Panc1 (cell line): ENCODE data around the gene ZFP62. TPM values are rescaled to one million over a fixed set of nuclear protein-coding genes. Genes with fewer than 3 reads are reported as not detected.
"Not testable (repeated sequence)": the region's sequence is repeated elsewhere in the genome, so short reads cannot be mapped to it uniquely, and the experiment has no call there.

Experiments
- ATAC-seq: fragments of 200-7000 bp; cut with Tn5 transposase; 2 replicates; pipeline ENCODE4 v1.9.1; 2020; ENCODE audit warnings: mild to moderate bottlenecking, moderate library complexity
- BruUV-seq: library from RNA; stranded (reverse); fragments of 400-500 nt; replicated peaks from 2 replicates; lab custom pipeline; 2021; lab: Mats Ljungman, UMichigan
- CTCF ChIA-PET: fragments of 300-600 bp; sonication (Branson Sonifier 250); formaldehyde crosslinking; loops from one replicate; lab custom pipeline; 2022; ENCODE audit warnings: antibody characterized with exemption; lab: Charles Lee
- POLR2A ChIA-PET: fragments of 300-600 bp; sonication (Branson Sonifier 250); formaldehyde crosslinking; loops from one replicate; lab custom pipeline; 2022; ENCODE audit warnings: antibody characterized with exemption; lab: Charles Lee
- DNase-seq: peaks from one replicate; pipeline ENCODE4 v3.0.0-alpha.2; 2010; ENCODE audit warnings: low read depth, low spot score
- H3K27ac ChIP-seq: 2 replicates; pipeline ENCODE4 v1.5.1; 2011; ENCODE audit warnings: mild to moderate bottlenecking, low read length, inconsistent platforms
- H3K27me3 ChIP-seq: fragments of 200-500 bp; sonication (Bioruptor generic); 2 replicates; pipeline ENCODE4 v1.6.0; 2014; ENCODE audit warnings: low read length, inconsistent platforms; ENCODE audit not compliant: control insufficient read depth, insufficient read depth
- H3K36me3 ChIP-seq: fragments of 200-500 bp; sonication (Bioruptor generic); 2 replicates; pipeline ENCODE4 v1.5.1; 2014; ENCODE audit warnings: inconsistent platforms, mild to moderate bottlenecking, low read length, moderate library complexity; ENCODE audit not compliant: control insufficient read depth, insufficient read depth
- H3K4me1 ChIP-seq: 2 replicates; pipeline ENCODE4 v1.5.1; 2011; ENCODE audit warnings: inconsistent platforms, mild to moderate bottlenecking, low read length, moderate library complexity; ENCODE audit not compliant: control insufficient read depth, insufficient read depth
- H3K4me3 ChIP-seq, 2 experiments: 2 replicates each; pipeline ENCODE4 v1.5.1; 2011 to 2012; ENCODE audit warnings: low read depth in 2 of 2, low read length in 2 of 2, mild to moderate bottlenecking in 2 of 2, inconsistent platforms in 1 of 2, moderate library complexity in 1 of 2
- H3K9me3 ChIP-seq: fragments of 200-500 bp; sonication (Bioruptor generic); 2 replicates; pipeline ENCODE4 v1.5.1; 2014; ENCODE audit warnings: low read depth, mild to moderate bottlenecking, inconsistent platforms, low read length, moderate library complexity; ENCODE audit not compliant: control insufficient read depth, insufficient read depth
- CTCF ChIP-seq: fragments of 450-650 bp; IDR thresholded peaks from 2 replicates; pipeline ENCODE4 v1.5.1; 2017; ENCODE audit warnings: mild to moderate bottlenecking
- POLR2AphosphoS5 ChIP-seq: IDR thresholded peaks from 2 replicates; pipeline ENCODE4 v1.6.1; 2012; ENCODE audit warnings: mild to moderate bottlenecking, low read depth, low read length, moderate library complexity
- REST ChIP-seq, 2 experiments: IDR thresholded peaks; 2 replicates each; pipeline ENCODE4 v1.6.1; 2011 to 2012; ENCODE audit warnings: low read depth in 2 of 2, control low read depth in 1 of 2, low read length in 1 of 2, mild to moderate bottlenecking in 1 of 2, moderate library complexity in 1 of 2; ENCODE audit not compliant: insufficient read depth in 1 of 2
- SIN3A ChIP-seq: IDR thresholded peaks from 2 replicates; pipeline ENCODE4 v1.6.1; 2012; ENCODE audit warnings: low read depth, mild to moderate bottlenecking, low read length, moderate library complexity, borderline replicate concordance; ENCODE audit not compliant: insufficient read depth
- TCF7L2 ChIP-seq: IDR thresholded peaks from 2 replicates; pipeline ENCODE4 v1.6.1; 2011; ENCODE audit warnings: mild to moderate bottlenecking, low read depth, low read length, inconsistent platforms
- in situ Hi-C: cut with HindIII; loops from 2 replicates; pipeline ENCODE4 v1.10.0; 2016; ENCODE audit warnings: low sequenced_read_pairs, low pct_unique_long_range_greater_than_20kb
- intact Hi-C: fragments of 100-400 bp; cut with micrococcal nuclease; formaldehyde crosslinking; loops from one replicate; pipeline ENCODE4 v1.10.0; 2022; ENCODE audit not compliant: unreplicated experiment
- total RNA-seq: library from RNA; stranded (reverse); gene quantifications from one replicate; pipeline ENCODE4 v1.2.1, GENCODE V29; 2021; ENCODE audit not compliant: unreplicated experiment

Gene ZFP62
- total RNA-seq, 1 experiment from 2014 or later, result 17.8 TPM

DNA sequence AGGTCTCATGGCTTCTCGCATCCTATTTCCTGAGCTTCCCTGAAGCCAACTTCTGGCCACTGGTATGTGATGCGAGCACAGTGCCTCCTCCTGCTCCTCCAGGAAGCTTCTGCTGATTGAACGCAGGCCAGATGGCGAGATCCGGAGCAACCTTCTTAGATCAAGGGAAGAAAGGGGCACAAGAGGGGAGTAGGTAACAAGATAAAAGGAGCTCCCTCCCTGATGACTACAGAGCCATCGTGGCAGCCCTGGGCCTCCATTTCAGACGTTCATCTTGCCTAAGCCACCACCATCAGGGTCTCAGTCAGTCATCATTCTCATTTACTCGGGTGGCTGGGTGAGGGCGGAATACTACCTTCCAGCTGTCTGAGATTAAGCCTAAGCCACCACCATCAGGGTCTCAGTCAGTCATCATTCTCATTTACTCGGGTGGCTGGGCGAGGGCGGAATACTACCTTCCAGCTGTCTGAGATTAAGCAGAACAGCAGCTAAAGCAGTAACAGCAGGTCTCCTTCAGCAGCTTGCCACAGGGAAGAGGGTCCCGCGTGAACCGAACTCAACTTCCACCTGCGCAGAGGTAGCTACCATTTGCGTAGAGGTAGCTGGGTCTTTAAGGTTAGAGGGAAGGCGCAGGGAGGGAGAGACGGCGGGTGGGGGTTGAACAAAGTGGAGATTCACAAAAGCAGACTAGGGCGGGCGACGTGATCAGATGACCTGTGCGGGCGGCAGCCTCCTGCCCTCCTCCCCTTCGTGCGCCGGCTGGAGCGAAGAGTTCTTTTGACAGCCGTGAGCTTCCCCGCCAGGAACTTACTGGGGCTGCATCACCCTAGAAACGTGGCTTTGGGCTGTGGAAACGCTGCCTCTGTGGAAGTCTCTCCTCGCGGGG is 30.6 kb downstream of the ZFP62 start:
- no TSS peak for BruUV-seq
- Histone ChIP-seq H3K9me3 (peaks cover 10% of the 10 kb centered on the region; the same call in 1 of the 2 replicates), H3K36me3 (peaks cover 2% of the 10 kb centered on the region; the same call in 1 of the 2 replicates), H3K27me3 (no peaks in the 10 kb centered on the region), H3K4me1 (peaks cover 4% of the 10 kb centered on the region), H3K4me3 (peak overlapping the region; percentile 75 to 94), H3K27ac (peak overlapping the region; percentile 93)
- DNase-seq, result no peak
- intact Hi-C loops (no loop called here), in situ Hi-C loops (no loop called here)
- ChIA-PET CTCF (no interaction called here), POLR2A (no interaction called here)
- peak; percentile 50 for ATAC-seq
- no peak for TF ChIP-seq REST (IDR thresholded peaks at IDR 0.05; ENCODE audit: insufficient read depth in 1 of 2, low read depth in 2 of 2, low read length in 1 of 2)
- no peak for TF ChIP-seq CTCF
- no peak for TF ChIP-seq POLR2AphosphoS5
- TF ChIP-seq TCF7L2, result no peak
- no peak for TF ChIP-seq SIN3A

GRCh38 chr5:180829726-180830125 is 31.4 kb downstream of the ZFP62 start:
- CTCF ChIA-PET, result no interaction called here
- Histone ChIP-seq H3K27ac (no peak overlapping the region), H3K36me3 (peaks cover 2% of the 10 kb centered on the region; the same call in 1 of the 2 replicates), H3K9me3 (peaks cover 10% of the 10 kb centered on the region; the same call in 1 of the 2 replicates), H3K4me1 (peaks cover 4% of the 10 kb centered on the region), H3K27me3 (no peaks in the 10 kb centered on the region), H3K4me3 (no peak overlapping the region)
- intact Hi-C loops (no loop called here), in situ Hi-C loops (no loop called here)
- POLR2A ChIA-PET, result no interaction called here
- ATAC-seq, result no peak
- DNase-seq, result no peak
- no TSS peak for BruUV-seq
- TF ChIP-seq SIN3A, result no peak
- no peak for TF ChIP-seq TCF7L2
- no peak for TF ChIP-seq REST (IDR thresholded peaks at IDR 0.05; ENCODE audit: insufficient read depth in 1 of 2, low read depth in 2 of 2, low read length in 1 of 2)
- no peak for TF ChIP-seq CTCF
- TF ChIP-seq POLR2AphosphoS5, result no peak

DNA sequence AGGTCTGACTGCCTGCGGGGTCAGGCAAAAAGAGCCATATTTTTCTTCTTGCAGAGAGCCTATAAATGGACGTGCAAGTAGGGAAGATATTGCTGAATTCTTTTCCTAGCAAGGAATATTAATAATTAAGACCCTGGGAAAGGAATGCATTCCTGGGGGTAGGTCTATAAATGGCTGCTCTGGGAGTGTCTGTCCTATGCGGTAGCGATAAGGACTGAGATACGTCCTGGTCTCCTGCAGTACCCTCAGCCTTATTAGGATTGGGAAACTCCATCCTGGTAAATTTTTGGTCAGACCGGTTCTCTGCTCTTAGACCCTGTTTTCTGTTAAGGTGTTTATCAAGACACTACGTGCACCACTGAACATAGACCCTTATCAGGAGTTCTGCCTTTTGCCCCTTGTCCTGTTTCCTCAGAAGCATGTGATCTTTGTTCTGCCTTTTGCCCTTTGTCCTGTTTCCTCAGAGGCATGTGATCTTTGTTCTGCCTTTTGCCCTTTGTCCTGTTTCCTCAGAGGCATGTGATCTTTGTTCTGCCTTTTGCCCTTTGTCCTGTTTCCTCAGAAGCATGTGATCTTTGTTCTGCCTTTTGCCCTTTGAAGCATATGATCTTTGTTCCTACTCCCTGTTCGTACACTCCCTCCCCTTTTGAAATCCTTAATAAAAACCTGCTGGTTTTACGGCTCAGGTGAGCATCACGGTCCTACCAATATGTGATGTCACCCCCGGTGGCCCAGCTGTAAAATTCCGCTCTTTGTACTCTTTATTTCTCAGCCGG is 32.1 kb downstream of the ZFP62 start:
- in situ Hi-C loops, H3K27ac ChIP-seq, H3K4me1 ChIP-seq, CTCF ChIA-PET, H3K36me3 ChIP-seq, H3K4me3 ChIP-seq, BruUV-seq, ATAC-seq, intact Hi-C loops, H3K9me3 ChIP-seq, POLR2A ChIA-PET, H3K27me3 ChIP-seq, DNase-seq: not testable (repeated sequence)
